Measurements from ENCODE around the gene RPL14. TPM values are rescaled to one million over a fixed set of nuclear protein-coding genes. Genes with fewer than 3 reads are reported as not detected.

RPL14 gene
- total and polyA plus RNA-seq, 10 of the 15 experiments (the other 5 are each of a cell fraction or from before 2014, with no cell fraction given) = 530 to 3,008 (median 1,136) TPM

DNA sequence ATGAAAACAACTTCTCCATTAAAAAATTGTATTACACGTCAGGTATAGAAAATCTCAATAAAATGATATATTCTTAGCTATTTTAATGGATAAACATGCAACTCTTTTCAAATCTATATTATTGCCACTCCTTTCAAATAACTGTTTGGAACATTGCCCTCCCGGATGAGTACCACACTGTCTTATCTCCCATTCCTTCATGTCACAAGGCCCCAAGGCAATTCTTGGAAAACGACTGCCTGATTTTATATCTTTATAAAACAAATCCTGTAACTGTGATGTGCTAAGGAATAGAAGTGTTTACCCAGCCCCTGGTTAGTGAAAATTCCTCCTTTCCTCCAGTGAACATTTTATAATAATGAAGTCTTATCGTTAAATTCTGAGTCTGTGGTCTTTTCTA is 13.6 kb downstream of the RPL14 start:
- Histone ChIP-seq H3K79me2 (ENCODE audit: control insufficient read depth, insufficient read depth, low read length) (no peaks in the 10 kb centered on the region), H3K36me3 (ENCODE audit: control insufficient read depth in 2 of 2, insufficient read depth in 2 of 2, low read length in 1 of 2) (no peaks in the 10 kb centered on the region), H3K9me3 (replicated peaks; ENCODE audit: control insufficient read depth, insufficient read depth, low read length) (no peaks in the 10 kb centered on the region), H2AFZ (ENCODE audit: control insufficient read depth, low read depth, low read length) (no peak overlapping the region), H3K4me3 (no peak overlapping the region), H4K20me1 (ENCODE audit: control insufficient read depth, insufficient read depth) (no peaks in the 10 kb centered on the region), H3K4me2 (ENCODE audit: control insufficient read depth, insufficient read depth) (no peak overlapping the region), H3K4me1 (ENCODE audit: control insufficient read depth, insufficient read depth, low read length) (no peaks in the 10 kb centered on the region), H3K27ac (ENCODE audit: control insufficient read depth, insufficient read depth) (no peak overlapping the region), H3K9ac (ENCODE audit: control insufficient read depth, insufficient read depth, low read length) (no peak overlapping the region), H3K27me3 (replicated peaks in 1 of 2; ENCODE audit: control insufficient read depth in 2 of 2, insufficient read depth in 2 of 2, low read length in 1 of 2) (no peaks in the 10 kb centered on the region)
- POLR2A ChIA-PET = interaction anchor here (1.3 kb wide), 1 partner anchor 11 kb away, joined by 3 read pairs; no protein-coding TSS in a partner anchor
- SMC1A ChIA-PET (ENCODE audit: uncharacterized antibody, unreplicated experiment) = no interaction called here
- in situ Hi-C loops (cut with MboI) (no loop called here), intact Hi-C loops (cut with micrococcal nuclease; ENCODE audit: unreplicated experiment) (no loop called here)
- CTCF ChIA-PET = interaction anchor here (0.6 kb wide), 1 partner anchor 1481 kb away, joined by 3 read pairs; no protein-coding TSS in a partner anchor
- WGBS (ENCODE audit: insufficient coverage, insufficient replicate concordance, low lambda C conversion rate, missing lambda C conversion rate) = 75% methylated on average over 4 of the region's 4 CpGs
- TF ChIP-seq TBL1XR1 (IDR thresholded peaks at IDR 0.05; ENCODE audit: low read depth, low read length) (no peak), MYB (IDR thresholded peaks at IDR 0.05; ENCODE audit: borderline replicate concordance, low read depth, low read length) (no peak)
- FAIRE-seq (no peak), ATAC-seq (no peak), DNase-seq (ENCODE audit: low read depth, low spot score) (no peak)
- BruUV-seq (replicated peaks) = no TSS peak
- RAD21 ChIA-PET (ENCODE audit: unreplicated experiment) = no interaction called here

DNA sequence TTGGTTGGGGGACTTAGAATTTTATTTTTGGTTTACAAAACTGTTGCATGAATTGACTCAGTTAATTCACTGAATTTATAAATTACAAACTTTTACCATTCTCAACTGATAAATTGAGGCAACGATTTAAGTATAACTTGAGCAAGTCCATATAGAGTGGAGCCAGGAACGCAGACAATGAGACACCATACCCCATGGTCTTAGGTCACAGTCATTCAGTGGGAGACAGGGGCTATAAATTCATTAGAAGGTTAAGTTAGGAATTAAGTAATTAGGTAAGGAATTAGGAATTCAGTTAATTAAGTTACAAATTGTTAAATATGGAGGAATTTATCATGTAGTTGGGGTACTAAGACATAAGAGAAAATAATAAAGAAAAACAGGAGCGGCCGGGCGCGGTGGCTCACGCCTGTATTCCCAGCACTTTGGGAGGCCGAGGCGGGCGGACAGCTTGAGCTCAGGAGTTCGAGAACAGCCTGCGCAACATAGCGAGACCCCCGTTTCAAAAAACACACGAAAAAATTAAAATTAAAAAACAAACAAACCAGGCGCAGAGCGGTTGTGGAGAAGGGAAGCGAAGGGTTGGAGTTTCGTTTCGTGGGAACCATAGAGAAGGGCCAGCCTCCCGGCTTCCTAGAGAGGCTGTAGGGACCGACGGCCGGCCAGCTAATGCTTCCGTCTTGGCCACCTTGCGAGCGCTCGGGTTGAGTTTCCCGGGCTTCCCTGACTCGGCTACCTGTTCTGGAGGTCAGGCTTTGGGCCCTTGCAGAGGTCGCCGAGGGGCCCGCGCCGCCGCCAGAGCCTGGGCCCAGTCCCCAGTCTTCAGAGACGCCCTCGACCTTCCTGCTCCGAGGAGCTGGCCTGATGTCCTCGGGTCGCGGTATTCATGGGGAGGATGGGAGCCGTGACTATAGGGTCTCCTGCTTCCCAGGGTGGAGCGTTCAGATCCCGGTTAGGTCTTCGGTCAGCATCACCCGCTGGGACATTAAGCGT is 19.6 kb downstream of the RPL14 start, which contains the start of gene ZNF619:
Gene ZNF619, plus strand, starts transcription at position 645 of the 993 bp plus-strand sequence. CDS start 858 bp downstream, outside the sequence.
- SMC1A ChIA-PET (ENCODE audit: uncharacterized antibody, unreplicated experiment) = interaction anchor here (0.7 to 1.4 kb wide), 2 partner anchors 18 to 47 kb away, joined by 4 read pairs; partner anchors contain the start of gene ZNF621
- intact Hi-C loops (cut with micrococcal nuclease; ENCODE audit: unreplicated experiment) = loop anchor here (2.0 to 5.0 kb wide), 2 partner anchors 20 to 46 kb away; partner anchors contain the start of genes RPL14 and ZNF621
- Histone ChIP-seq H3K4me1 (ENCODE audit: control insufficient read depth, insufficient read depth, low read length) (0 out of 2 replicates have a peak, but pooled peaks cover 2% of the 10 kb centered on the region), H3K27ac (ENCODE audit: control insufficient read depth, insufficient read depth) (peak within 1 kb of the TSS; percentile 51), H3K4me3 (peak within 1 kb of the TSS; percentile 72), H3K27me3 (replicated peaks in 1 of 2; ENCODE audit: control insufficient read depth in 2 of 2, insufficient read depth in 2 of 2, low read length in 1 of 2) (no peaks in the 10 kb centered on the region), H3K36me3 (ENCODE audit: control insufficient read depth in 2 of 2, insufficient read depth in 2 of 2, low read length in 1 of 2) (peaks cover 0 to 5% of the 10 kb centered on the region in 2 experiments; a peak in 1 of 4 replicates), H3K9ac (ENCODE audit: control insufficient read depth, insufficient read depth, low read length) (peak within 1 kb of the TSS; percentile 83), H3K4me2 (ENCODE audit: control insufficient read depth, insufficient read depth) (peak within 1 kb of the TSS; percentile 66), H3K9me3 (replicated peaks; ENCODE audit: control insufficient read depth, insufficient read depth, low read length) (no peaks in the 10 kb centered on the region), H2AFZ (ENCODE audit: control insufficient read depth, low read depth, low read length) (peak within 1 kb of the TSS; percentile 76), H3K79me2 (ENCODE audit: control insufficient read depth, insufficient read depth, low read length) (no peaks in the 10 kb centered on the region), H4K20me1 (ENCODE audit: control insufficient read depth, insufficient read depth) (no peaks in the 10 kb centered on the region)
- RAD21 ChIA-PET (ENCODE audit: unreplicated experiment) = interaction anchor here (1.0 to 1.2 kb wide), 2 partner anchors 20 to 29 kb away, joined by 3 to 4 read pairs; partner anchors contain the start of genes RPL14 and ZNF620
- POLR2A ChIA-PET = interaction anchor here (0.8 to 4.1 kb wide), 5 partner anchors 19 to 49 kb away, joined by 3 to 20 read pairs (median 5); partner anchors contain the start of genes RPL14 and ZNF621
- DNase-seq (ENCODE audit: low read depth, low spot score) (no peak), FAIRE-seq (no peak), ATAC-seq (peak; percentile 90)
- BruUV-seq (replicated peaks) = TSS peak; percentile 98
- 7% methylated on average over 48 of the region's 48 CpGs for WGBS (ENCODE audit: insufficient coverage, insufficient replicate concordance, low lambda C conversion rate, missing lambda C conversion rate)
- in situ Hi-C loops (cut with MboI) = no loop called here
- CTCF ChIA-PET = interaction anchor here (1.5 to 4.1 kb wide), 2 partner anchors 29 to 47 kb away, joined by 4 to 18 read pairs; partner anchors contain the start of gene ZNF620
- TF ChIP-seq CREM (IDR thresholded peaks at IDR 0.05; ENCODE audit: low read depth) (0 out of 2 replicates have a peak, but pooled peaks have one; percentile 26), MTA2 (IDR thresholded peaks at IDR 0.05; ENCODE audit: low read depth) (peak; percentile 53; the same call in 1 of the 2 replicates), NR2C1 (IDR thresholded peaks at IDR 0.05) (peak; percentile 61)
- TF ChIP-seq, protein P1, sequence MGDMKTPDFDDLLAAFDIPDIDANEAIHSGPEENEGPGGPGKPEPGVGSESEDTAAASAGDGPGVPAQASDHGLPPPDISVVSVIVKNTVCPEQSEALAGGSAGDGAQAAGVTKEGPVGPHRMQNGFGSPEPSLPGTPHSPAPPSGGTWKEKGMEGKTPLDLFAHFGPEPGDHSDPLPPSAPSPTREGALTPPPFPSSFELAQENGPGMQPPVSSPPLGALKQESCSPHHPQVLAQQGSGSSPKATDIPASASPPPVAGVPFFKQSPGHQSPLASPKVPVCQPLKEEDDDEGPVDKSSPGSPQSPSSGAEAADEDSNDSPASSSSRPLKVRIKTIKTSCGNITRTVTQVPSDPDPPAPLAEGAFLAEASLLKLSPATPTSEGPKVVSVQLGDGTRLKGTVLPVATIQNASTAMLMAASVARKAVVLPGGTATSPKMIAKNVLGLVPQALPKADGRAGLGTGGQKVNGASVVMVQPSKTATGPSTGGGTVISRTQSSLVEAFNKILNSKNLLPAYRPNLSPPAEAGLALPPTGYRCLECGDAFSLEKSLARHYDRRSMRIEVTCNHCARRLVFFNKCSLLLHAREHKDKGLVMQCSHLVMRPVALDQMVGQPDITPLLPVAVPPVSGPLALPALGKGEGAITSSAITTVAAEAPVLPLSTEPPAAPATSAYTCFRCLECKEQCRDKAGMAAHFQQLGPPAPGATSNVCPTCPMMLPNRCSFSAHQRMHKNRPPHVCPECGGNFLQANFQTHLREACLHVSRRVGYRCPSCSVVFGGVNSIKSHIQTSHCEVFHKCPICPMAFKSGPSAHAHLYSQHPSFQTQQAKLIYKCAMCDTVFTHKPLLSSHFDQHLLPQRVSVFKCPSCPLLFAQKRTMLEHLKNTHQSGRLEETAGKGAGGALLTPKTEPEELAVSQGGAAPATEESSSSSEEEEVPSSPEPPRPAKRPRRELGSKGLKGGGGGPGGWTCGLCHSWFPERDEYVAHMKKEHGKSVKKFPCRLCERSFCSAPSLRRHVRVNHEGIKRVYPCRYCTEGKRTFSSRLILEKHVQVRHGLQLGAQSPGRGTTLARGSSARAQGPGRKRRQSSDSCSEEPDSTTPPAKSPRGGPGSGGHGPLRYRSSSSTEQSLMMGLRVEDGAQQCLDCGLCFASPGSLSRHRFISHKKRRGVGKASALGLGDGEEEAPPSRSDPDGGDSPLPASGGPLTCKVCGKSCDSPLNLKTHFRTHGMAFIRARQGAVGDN (IDR thresholded peaks at IDR 0.05) = 0 out of 2 replicates have a peak, but pooled peaks have one; percentile 25
- TF ChIP-seq, protein P2, sequence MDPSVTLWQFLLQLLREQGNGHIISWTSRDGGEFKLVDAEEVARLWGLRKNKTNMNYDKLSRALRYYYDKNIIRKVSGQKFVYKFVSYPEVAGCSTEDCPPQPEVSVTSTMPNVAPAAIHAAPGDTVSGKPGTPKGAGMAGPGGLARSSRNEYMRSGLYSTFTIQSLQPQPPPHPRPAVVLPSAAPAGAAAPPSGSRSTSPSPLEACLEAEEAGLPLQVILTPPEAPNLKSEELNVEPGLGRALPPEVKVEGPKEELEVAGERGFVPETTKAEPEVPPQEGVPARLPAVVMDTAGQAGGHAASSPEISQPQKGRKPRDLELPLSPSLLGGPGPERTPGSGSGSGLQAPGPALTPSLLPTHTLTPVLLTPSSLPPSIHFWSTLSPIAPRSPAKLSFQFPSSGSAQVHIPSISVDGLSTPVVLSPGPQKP (IDR thresholded peaks at IDR 0.05; ENCODE audit: low read depth, low read length) = no peak

Data from GM12878 (cell line).